ENCODE data around the gene ALPI. TPM values are rescaled to one million over a fixed set of nuclear protein-coding genes. Genes with fewer than 3 reads are reported as not detected.

Gene ALPI
- total and polyA plus RNA-seq, 2 donors (not counting 3 experiments of a cell fraction or from before 2014, with no cell fraction given) = not detected

- no peak overlapping the region for H2AFZ ChIP-seq (ENCODE audit: low read depth, low read length)
- H3K4me2 ChIP-seq (ENCODE audit: insufficient read depth, low read length) = no peak overlapping the region
- H3K9ac ChIP-seq (replicated peaks; ENCODE audit: extremely low read depth, insufficient read depth, low read length) = no peak overlapping the region
- FAIRE-seq (no peak), DNase-seq (ENCODE audit: low read depth, low spot score) (no peak)
- H3K4me3 ChIP-seq (replicated peaks in 1 of 3; ENCODE audit: insufficient read depth in 1 of 3, low read depth in 1 of 3, low read length in 3 of 3) = no peak overlapping the region
- H3K9me3 ChIP-seq (replicated peaks; ENCODE audit: control insufficient read depth, insufficient read depth, low read length) = no peaks in the 10 kb centered on the region
- ChIA-PET POLR2A (no interaction called here), CTCF (no interaction called here)
- no peaks in the 10 kb centered on the region for H3K4me1 ChIP-seq (ENCODE audit: control insufficient read depth, extremely low read depth, insufficient read depth, low read length)
- no peak for TF ChIP-seq FOS (IDR thresholded peaks at IDR 0.05; ENCODE audit: borderline replicate concordance, insufficient read depth, low read length)
- no peak for TF ChIP-seq POLR2AphosphoS5 (IDR thresholded peaks at IDR 0.05; ENCODE audit: insufficient read depth, low read depth, low read length)
- TF ChIP-seq POLR2A (IDR thresholded peaks at IDR 0.05; ENCODE audit: low read depth, low read length) = no peak
- TF ChIP-seq MYC (IDR thresholded peaks at IDR 0.05; ENCODE audit: low read depth, low read length) = no peak
- TF ChIP-seq GATA2 (IDR thresholded peaks at IDR 0.05; ENCODE audit: insufficient read depth, insufficient read length, low read depth, low read length) = no peak
- TF ChIP-seq MAX (IDR thresholded peaks at IDR 0.05; ENCODE audit: insufficient read depth, insufficient read length) = no peak
- TF ChIP-seq EZH2 (IDR thresholded peaks at IDR 0.05; ENCODE audit: borderline replicate concordance, low read depth, low read length, severe bottlenecking) = no peak
- TF ChIP-seq CTCF (IDR thresholded peaks at IDR 0.05; ENCODE audit: extremely low read depth in 1 of 2, insufficient read depth in 1 of 2, low read depth in 1 of 2, low read length in 2 of 2) = no peak
- TF ChIP-seq JUN (IDR thresholded peaks at IDR 0.05; ENCODE audit: borderline replicate concordance, insufficient read depth, insufficient read length, low read depth) = no peak
- H3K79me2 ChIP-seq (ENCODE audit: control insufficient read depth, insufficient read depth, low read length) = no peaks in the 10 kb centered on the region
- H4K20me1 ChIP-seq (replicated peaks; ENCODE audit: control insufficient read depth, extremely low read depth, insufficient read depth, low read length) = no peaks in the 10 kb centered on the region
- intact Hi-C loops (cut with micrococcal nuclease) (no loop called here), dilution Hi-C loops (cut with MboI; ENCODE audit: extremely low pct_ligation_motif_present, low sequenced_read_pairs) (no loop called here)
- no peak overlapping the region for H3K27ac ChIP-seq (ENCODE audit: insufficient read depth, low read depth, low read length)
- no TSS peak for BruUV-seq (replicated peaks)
- H3K9me1 ChIP-seq (replicated peaks; ENCODE audit: control insufficient read depth, extremely low read depth, insufficient read depth, low read length) = no peaks in the 10 kb centered on the region
- H3K36me3 ChIP-seq (ENCODE audit: control insufficient read depth in 2 of 2, extremely low read depth in 1 of 2, insufficient read depth in 2 of 2, low read length in 2 of 2) = no peaks in the 10 kb centered on the region
- H3K27me3 ChIP-seq (ENCODE audit: control insufficient read depth in 2 of 2, insufficient read depth in 2 of 2, low read length in 2 of 2) = peaks cover 35 to 36% of the 10 kb centered on the region in 2 experiments
Observed at GRCh38 chr2:232504438-232504837, 48.5 kb downstream of the ALPI start.

All from endothelial cell of umbilical vein (primary cell).